Type B pancreatic cell (in vitro differentiated cells): Measurements from ENCODE around the gene SLIT2. TPM values are rescaled to one million over a fixed set of nuclear protein-coding genes. Genes with fewer than 3 reads are reported as not detected.

Source experiments
- DNase-seq: peaks from one replicate; pipeline ENCODE4 v3.0.0; 2021; ENCODE audit warnings: mixed read lengths; ENCODE audit not compliant: unreplicated experiment; ENCODE audit errors: extremely low spot score
- H3K27ac Mint-ChIP-seq: 2 replicates; pipeline ENCODE4 v1.8.0; 2021; ENCODE audit warnings: mild to moderate bottlenecking, mixed read lengths
- H3K27me3 Mint-ChIP-seq: 2 replicates; pipeline ENCODE4 v1.8.0; 2021; ENCODE audit warnings: mixed read lengths
- H3K36me3 Mint-ChIP-seq: 2 replicates; pipeline ENCODE4 v1.8.0; 2021; ENCODE audit warnings: mixed read lengths
- H3K4me1 Mint-ChIP-seq: one replicate; pipeline ENCODE4 v1.8.0; 2021; ENCODE audit warnings: mixed read lengths; ENCODE audit not compliant: unreplicated experiment
- H3K4me3 Mint-ChIP-seq: 2 replicates; pipeline ENCODE4 v1.8.0; 2021; ENCODE audit warnings: mild to moderate bottlenecking, mixed read lengths
- H3K9me3 Mint-ChIP-seq: 2 replicates; pipeline ENCODE4 v1.8.0; 2021; ENCODE audit warnings: mixed read lengths
- total RNA-seq: library from RNA; stranded (reverse); gene quantifications from 2 replicates; pipeline ENCODE4 v1.2.1, GENCODE V29; 2021; ENCODE audit warnings: low replicate concordance
- TF ChIP-seq, protein P1 (sequence below): fragments of 200-600 bp; sonication (generic); conservative IDR thresholded peaks from 2 replicates; pipeline ENCODE4 v1.5.0; 2021; ENCODE audit warnings: antibody characterized with exemption, mild to moderate bottlenecking

Gene SLIT2
- total RNA-seq, 1 donor from 2014 or later = 105 TPM

DNA sequence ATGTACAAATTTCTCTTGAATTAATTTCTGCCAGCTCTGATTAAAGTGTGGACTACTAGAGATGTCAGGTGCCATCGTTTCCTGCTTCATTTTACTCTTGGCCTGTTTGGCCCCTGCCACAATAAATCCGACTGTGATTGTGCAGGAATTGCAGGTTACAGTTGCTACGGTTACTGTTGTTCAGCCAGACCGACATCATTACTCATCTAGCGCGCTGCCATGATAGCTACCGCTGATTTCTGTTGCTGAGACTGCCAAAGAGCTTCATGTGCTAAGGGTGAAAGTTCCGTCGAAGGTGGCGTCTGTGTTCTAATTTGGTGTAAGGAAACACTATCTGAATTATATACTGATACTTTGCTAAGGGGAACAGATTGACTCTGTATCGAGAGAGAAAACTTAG is 22.1 kb downstream of the SLIT2 start:
- Mint-ChIP-seq H3K27me3 (no peaks in the 10 kb centered on the region), H3K4me3 (peak overlapping the region; percentile 11), H3K27ac (peak overlapping the region; percentile 54), H3K9me3 (peaks cover 5% of the 10 kb centered on the region), H3K4me1 (peaks cover 55% of the 10 kb centered on the region), H3K36me3 (peaks cover 14% of the 10 kb centered on the region)
- TF ChIP-seq, protein P1, sequence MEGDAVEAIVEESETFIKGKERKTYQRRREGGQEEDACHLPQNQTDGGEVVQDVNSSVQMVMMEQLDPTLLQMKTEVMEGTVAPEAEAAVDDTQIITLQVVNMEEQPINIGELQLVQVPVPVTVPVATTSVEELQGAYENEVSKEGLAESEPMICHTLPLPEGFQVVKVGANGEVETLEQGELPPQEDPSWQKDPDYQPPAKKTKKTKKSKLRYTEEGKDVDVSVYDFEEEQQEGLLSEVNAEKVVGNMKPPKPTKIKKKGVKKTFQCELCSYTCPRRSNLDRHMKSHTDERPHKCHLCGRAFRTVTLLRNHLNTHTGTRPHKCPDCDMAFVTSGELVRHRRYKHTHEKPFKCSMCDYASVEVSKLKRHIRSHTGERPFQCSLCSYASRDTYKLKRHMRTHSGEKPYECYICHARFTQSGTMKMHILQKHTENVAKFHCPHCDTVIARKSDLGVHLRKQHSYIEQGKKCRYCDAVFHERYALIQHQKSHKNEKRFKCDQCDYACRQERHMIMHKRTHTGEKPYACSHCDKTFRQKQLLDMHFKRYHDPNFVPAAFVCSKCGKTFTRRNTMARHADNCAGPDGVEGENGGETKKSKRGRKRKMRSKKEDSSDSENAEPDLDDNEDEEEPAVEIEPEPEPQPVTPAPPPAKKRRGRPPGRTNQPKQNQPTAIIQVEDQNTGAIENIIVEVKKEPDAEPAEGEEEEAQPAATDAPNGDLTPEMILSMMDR = no peak
- no peak for DNase-seq

DNA sequence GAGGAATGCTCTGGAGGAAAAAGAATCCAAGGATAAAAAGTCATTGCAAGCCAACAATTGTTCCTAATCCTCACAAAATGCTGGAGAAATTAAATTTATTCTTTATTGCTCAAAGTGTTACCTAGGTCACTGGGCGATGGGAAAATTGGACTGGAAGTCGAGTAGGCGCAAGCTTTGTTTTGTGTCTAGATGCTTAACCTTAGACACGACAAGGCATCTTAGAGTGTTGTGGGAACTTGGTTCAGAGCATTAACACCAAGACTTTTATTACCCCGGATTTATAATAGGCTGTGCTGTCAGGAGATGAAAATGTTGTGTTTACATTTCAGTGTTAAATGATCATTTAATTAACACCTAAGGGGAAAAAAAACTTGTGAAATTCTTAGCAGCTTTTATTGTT is 25.1 kb downstream of the SLIT2 start:
- TF ChIP-seq, protein P1 = no peak
- peaks cover 5% of the 10 kb centered on the region for H3K36me3 Mint-ChIP-seq
- H3K9me3 Mint-ChIP-seq = peaks cover 15% of the 10 kb centered on the region
- H3K4me3 Mint-ChIP-seq = no peak overlapping the region
- no peaks in the 10 kb centered on the region for H3K27me3 Mint-ChIP-seq
- H3K4me1 Mint-ChIP-seq = peaks cover 58% of the 10 kb centered on the region
- no peak for DNase-seq
- H3K27ac Mint-ChIP-seq = no peak overlapping the region

DNA sequence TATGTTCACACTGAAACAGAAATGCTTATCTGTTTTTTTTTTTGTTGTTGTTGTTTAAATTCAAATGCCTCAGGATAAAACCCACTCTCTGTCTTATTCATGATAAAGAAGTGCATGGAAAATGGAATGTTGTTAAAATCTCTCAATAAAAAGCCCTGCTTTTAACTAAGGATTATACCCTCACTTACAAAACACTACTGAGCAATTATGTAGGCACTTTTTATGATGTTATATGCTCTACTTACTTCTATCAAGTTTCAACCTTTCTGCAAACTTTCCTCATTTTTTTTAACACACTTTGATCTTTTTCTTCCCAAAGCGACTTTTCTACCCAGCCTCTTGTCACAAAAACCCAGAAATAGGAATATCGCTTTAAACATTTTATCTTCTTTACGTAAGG is 26.5 kb downstream of the SLIT2 start:
- Mint-ChIP-seq H3K27ac (no peak overlapping the region), H3K36me3 (peaks cover 5% of the 10 kb centered on the region), H3K9me3 (peaks cover 15% of the 10 kb centered on the region), H3K4me3 (no peak overlapping the region), H3K4me1 (peaks cover 50% of the 10 kb centered on the region), H3K27me3 (no peaks in the 10 kb centered on the region)
- TF ChIP-seq, protein P1 = no peak
- no peak for DNase-seq

DNA sequence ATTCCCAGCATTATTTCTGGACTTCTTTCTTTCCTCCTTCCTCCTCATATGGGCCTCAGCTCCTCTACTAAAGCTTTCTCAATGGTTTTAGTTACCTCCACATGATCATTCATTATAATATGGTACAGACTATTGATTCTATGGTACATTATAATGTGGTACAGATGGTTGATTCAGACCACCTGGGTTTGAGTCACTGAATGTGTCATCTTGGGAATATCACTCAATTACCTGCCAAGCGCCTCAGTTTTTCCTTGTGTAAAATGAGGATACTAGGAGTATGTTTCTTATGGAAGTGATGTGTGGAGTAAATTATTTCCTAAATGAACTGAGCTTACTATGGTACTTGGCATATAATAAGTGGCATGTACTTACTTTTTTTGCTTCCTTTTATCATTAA is 27.7 kb downstream of the SLIT2 start:
- Mint-ChIP-seq H3K9me3 (peaks cover 10% of the 10 kb centered on the region), H3K36me3 (no peaks in the 10 kb centered on the region), H3K4me3 (no peak overlapping the region), H3K27me3 (no peaks in the 10 kb centered on the region), H3K27ac (no peak overlapping the region), H3K4me1 (peaks cover 49% of the 10 kb centered on the region)
- no peak for DNase-seq
- TF ChIP-seq, protein P1 = no peak

DNA sequence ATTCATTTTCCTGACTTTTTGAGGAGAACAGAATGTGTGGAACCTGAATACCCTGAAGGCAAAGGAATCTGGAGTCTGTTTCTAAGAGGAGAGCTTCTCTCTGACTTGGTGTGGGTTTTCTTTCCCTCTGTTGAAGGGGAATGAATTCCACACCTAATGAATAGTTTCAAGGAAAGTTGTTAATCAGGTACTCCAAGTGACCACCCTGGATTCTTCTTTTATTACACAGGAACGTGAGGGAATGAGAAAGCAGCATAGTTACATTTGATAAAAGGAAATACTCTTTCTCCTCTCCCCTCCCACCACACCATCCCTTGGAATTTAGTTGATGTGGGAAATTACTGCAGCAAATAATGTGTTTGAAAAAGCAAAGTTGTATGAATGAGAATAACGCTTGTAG is 29.7 kb downstream of the SLIT2 start:
- H3K4me1 Mint-ChIP-seq = peaks cover 43% of the 10 kb centered on the region
- no peak for DNase-seq
- H3K36me3 Mint-ChIP-seq = no peaks in the 10 kb centered on the region
- TF ChIP-seq, protein P1 = no peak
- no peak overlapping the region for H3K4me3 Mint-ChIP-seq
- no peak overlapping the region for H3K27ac Mint-ChIP-seq
- no peaks in the 10 kb centered on the region for H3K27me3 Mint-ChIP-seq
- H3K9me3 Mint-ChIP-seq = peaks cover 10% of the 10 kb centered on the region

DNA sequence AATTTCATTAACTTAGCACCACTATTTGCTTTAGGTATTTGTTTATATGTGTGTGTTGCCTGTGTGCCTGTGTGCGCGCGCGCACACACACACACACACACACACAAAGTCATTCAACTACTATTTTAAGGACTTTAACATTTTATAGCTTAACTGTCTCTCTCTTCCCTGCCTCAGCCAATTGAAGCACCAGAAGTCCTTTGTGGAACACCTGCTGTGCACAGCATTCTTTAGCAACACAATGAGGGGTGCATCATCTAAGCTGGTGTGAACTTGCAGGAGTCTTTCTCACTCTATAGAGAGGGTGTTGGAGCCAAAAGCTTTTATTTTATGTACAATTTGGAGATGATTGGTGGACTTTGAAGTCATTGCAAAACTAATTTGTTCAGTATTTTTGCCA is 31.3 kb downstream of the SLIT2 start:
- H3K36me3 Mint-ChIP-seq = peaks cover 7% of the 10 kb centered on the region
- peaks cover 10% of the 10 kb centered on the region for H3K9me3 Mint-ChIP-seq
- peaks cover 43% of the 10 kb centered on the region for H3K4me1 Mint-ChIP-seq
- H3K27me3 Mint-ChIP-seq = no peaks in the 10 kb centered on the region
- H3K4me3 Mint-ChIP-seq = no peak overlapping the region
- no peak for DNase-seq
- TF ChIP-seq, protein P1 = no peak
- H3K27ac Mint-ChIP-seq = no peak overlapping the region
